GM12878 (cell line): ENCODE results near the gene PEX16. TPM values are rescaled to one million over a fixed set of nuclear protein-coding genes. Genes with fewer than 3 reads are reported as not detected.

ENCODE experiments used
- ATAC-seq: fragments of 200-7000 bp; cut with Tn5 transposase; 3 replicates; pipeline ENCODE4 v1.9.1; 2020; ENCODE audit warnings: mild to moderate bottlenecking, moderate library complexity
- BruUV-seq: library from RNA; stranded (reverse); fragments of 400-500 nt; replicated peaks from 2 replicates; lab custom pipeline; 2021; lab: Mats Ljungman, UMichigan
- CTCF ChIA-PET: fragments of 300-600 bp; sonication (Branson Sonifier 250); formaldehyde crosslinking; extraction: SDS; loops from one replicate; lab custom pipeline; 2021; ENCODE audit warnings: inconsistent platforms; lab: Yijun Ruan, JAX
- POLR2A ChIA-PET: fragments of 350-600 bp; formaldehyde crosslinking; extraction: SDS; loops from one replicate; lab custom pipeline; 2021; ENCODE audit warnings: inconsistent platforms; lab: Charles Lee
- RAD21 ChIA-PET: fragments of 300-600 bp; sonication (Branson Sonifier 250); formaldehyde crosslinking; loops from one replicate; lab custom pipeline; 2023; ENCODE audit warnings: antibody characterized with exemption; ENCODE audit not compliant: unreplicated experiment; lab: Charles Lee
- SMC1A ChIA-PET: fragments of 300-600 bp; sonication (Branson Sonifier 250); formaldehyde crosslinking; loops from one replicate; lab custom pipeline; 2023; ENCODE audit not compliant: unreplicated experiment, uncharacterized antibody; lab: Charles Lee
- DNase-seq: peaks from one replicate; pipeline ENCODE4 v3.0.0-alpha.2; 2011; ENCODE audit warnings: low read depth, low spot score
- FAIRE-seq: peaks from 3 replicates; lab custom pipeline; 2011; peaks lifted over from hg19 to GRCh38; lab: Jason Lieb, UNC
- H2AFZ ChIP-seq: 2 replicates; pipeline ENCODE4 v1.6.0; 2011; ENCODE audit warnings: low read depth, low read length, control low read depth; ENCODE audit not compliant: control insufficient read depth
- H3K27ac ChIP-seq: 2 replicates; pipeline ENCODE4 v1.5.1; 2011; ENCODE audit warnings: control low read depth; ENCODE audit not compliant: control insufficient read depth, insufficient read depth
- H3K27me3 ChIP-seq, 2 experiments: replicated peaks in 1 of 2; 2 replicates each; pipeline versions ENCODE4 v1.6.0 to v1.6.1; 2011; ENCODE audit warnings: low read length in 1 of 2; ENCODE audit not compliant: control insufficient read depth in 2 of 2, insufficient read depth in 2 of 2
- H3K36me3 ChIP-seq, 2 experiments: 2 replicates each; pipeline ENCODE4 v1.5.1; 2011; ENCODE audit warnings: low read length in 1 of 2; ENCODE audit not compliant: control insufficient read depth in 2 of 2, insufficient read depth in 2 of 2
- H3K4me1 ChIP-seq: 2 replicates; pipeline ENCODE4 v1.6.1; 2011; ENCODE audit warnings: mild to moderate bottlenecking, low read length, moderate library complexity, mixed read lengths; ENCODE audit not compliant: control insufficient read depth, insufficient read depth
- H3K4me2 ChIP-seq: 2 replicates; pipeline ENCODE4 v1.6.0; 2011; ENCODE audit warnings: control low read depth; ENCODE audit not compliant: control insufficient read depth, insufficient read depth
- H3K4me3 ChIP-seq: fragments of 200-600 bp; sonication (generic); 2 replicates; pipeline ENCODE4 v1.5.1; 2016
- H3K79me2 ChIP-seq: 2 replicates; pipeline ENCODE4 v1.6.0; 2011; ENCODE audit warnings: low read length; ENCODE audit not compliant: control insufficient read depth, insufficient read depth
- H3K9ac ChIP-seq: 2 replicates; pipeline ENCODE4 v1.8.0; 2011; ENCODE audit warnings: low read length, control low read depth, mixed read lengths; ENCODE audit not compliant: control insufficient read depth, insufficient read depth
- H3K9me3 ChIP-seq: replicated peaks from 3 replicates; pipeline ENCODE4 v1.5.1; 2011; ENCODE audit warnings: mild to moderate bottlenecking, low read length; ENCODE audit not compliant: control insufficient read depth, insufficient read depth
- H4K20me1 ChIP-seq: 2 replicates; pipeline ENCODE4 v1.6.0; 2011; ENCODE audit not compliant: control insufficient read depth, insufficient read depth
- POLR2A ChIP-seq: IDR thresholded peaks from 2 replicates; pipeline ENCODE4 v1.6.1; 2011; ENCODE audit warnings: low read depth, mild to moderate bottlenecking, low read length
- SUPT20H ChIP-seq: IDR thresholded peaks from 2 replicates; pipeline ENCODE4 v1.6.1; 2011; ENCODE audit warnings: low read depth, mild to moderate bottlenecking, low read length, moderate library complexity, borderline replicate concordance; ENCODE audit not compliant: control insufficient read depth
- WGBS: methylation state at CpG from one replicate; pipeline ENCODE4 v1.1.6; 2016; ENCODE audit warnings: low lambda C conversion rate; ENCODE audit not compliant: insufficient replicate concordance, insufficient coverage; ENCODE audit errors: missing lambda C conversion rate; 5-methylcytosine and 5-hydroxymethylcytosine counted together
- in situ Hi-C: fragments of 300-500 bp; cut with MboI; formaldehyde crosslinking; loops from 9 replicates; pipeline ENCODE4 v1.14.3; 2018; ENCODE audit warnings: mixed read lengths
- intact Hi-C: fragments of 100-400 bp; cut with micrococcal nuclease; formaldehyde crosslinking; loops from one replicate; pipeline ENCODE4 v1.14.2; 2022; ENCODE audit not compliant: unreplicated experiment
- polyA plus RNA-seq, 11 experiments: library from polyadenylated mRNA; depleted of rRNA in 4 of 11; unstranded in 6 of 11; stranded (reverse) in 5 of 11; fragments of >200 nt; fragmentation: Nextera tagmentation in 4 of 11; fragmentation: Illumina TruSeq in 1 of 11; extraction: Ambion mirVana in 4 of 11; extraction: Trizol in 1 of 11; gene quantifications; 1 replicate in 1 of 11; 2 replicates in 10 of 11; pipeline versions ENCODE4 v1.2.1 to v1.2.3, GENCODE V29; 2011 to 2016; ENCODE audit warnings: inconsistent platforms in 2 of 11, missing spikeins in 2 of 11, low read depth in 1 of 11
- total RNA-seq, 4 experiments: library from RNA; depleted of rRNA in 3 of 4; stranded (reverse); fragments of >200 nt in 3 of 4; fragmentation: Illumina TruSeq in 1 of 4; extraction: Trizol in 1 of 4; gene quantifications; 2 replicates each; pipeline versions ENCODE4 v1.2.1 to v1.2.3, GENCODE V29; 2013 to 2021
- TF ChIP-seq, protein P1 (sequence below): fragments of 450-650 bp; formaldehyde crosslinking; IDR thresholded peaks from 2 replicates; pipeline ENCODE4 v1.4.0; 2022; ENCODE audit warnings: mild to moderate bottlenecking, moderate library complexity

The PEX16 gene
- total and polyA plus RNA-seq, 10 of the 15 experiments (the other 5 are each of a cell fraction or from before 2014, with no cell fraction given), result 1.4 to 53.5 (median 27.6) TPM

GRCh38 chr11:45913942-45914635 is 3.6 kb downstream of the PEX16 start:
- intact Hi-C loops, result no loop called here
- Histone ChIP-seq H2AFZ (no peak overlapping the region), H3K4me3 (no peak overlapping the region), H3K9me3 (no peaks in the 10 kb centered on the region), H3K4me2 (no peak overlapping the region), H3K79me2 (peaks cover 16% of the 10 kb centered on the region), H3K27me3 (no peaks in the 10 kb centered on the region), H3K4me1 (peaks cover 14% of the 10 kb centered on the region), H4K20me1 (no peaks in the 10 kb centered on the region), H3K9ac (no peak overlapping the region), H3K27ac (no peak overlapping the region), H3K36me3 (peaks cover 15 to 17% of the 10 kb centered on the region in 2 experiments)
- BruUV-seq, result no TSS peak
- ChIA-PET SMC1A (no interaction called here), POLR2A (interaction anchor here (1.0 kb wide), 1 partner anchor 21 kb away, joined by 7 read pairs; no protein-coding TSS in a partner anchor), RAD21 (no interaction called here), CTCF (no interaction called here)
- FAIRE-seq, result no peak
- 86% methylated on average over 20 of the region's 22 CpGs for WGBS
- in situ Hi-C loops, result no loop called here
- TF ChIP-seq SUPT20H (no peak), POLR2A (peak; percentile 34; the same call in 1 of the 2 replicates)
- TF ChIP-seq, protein P1, sequence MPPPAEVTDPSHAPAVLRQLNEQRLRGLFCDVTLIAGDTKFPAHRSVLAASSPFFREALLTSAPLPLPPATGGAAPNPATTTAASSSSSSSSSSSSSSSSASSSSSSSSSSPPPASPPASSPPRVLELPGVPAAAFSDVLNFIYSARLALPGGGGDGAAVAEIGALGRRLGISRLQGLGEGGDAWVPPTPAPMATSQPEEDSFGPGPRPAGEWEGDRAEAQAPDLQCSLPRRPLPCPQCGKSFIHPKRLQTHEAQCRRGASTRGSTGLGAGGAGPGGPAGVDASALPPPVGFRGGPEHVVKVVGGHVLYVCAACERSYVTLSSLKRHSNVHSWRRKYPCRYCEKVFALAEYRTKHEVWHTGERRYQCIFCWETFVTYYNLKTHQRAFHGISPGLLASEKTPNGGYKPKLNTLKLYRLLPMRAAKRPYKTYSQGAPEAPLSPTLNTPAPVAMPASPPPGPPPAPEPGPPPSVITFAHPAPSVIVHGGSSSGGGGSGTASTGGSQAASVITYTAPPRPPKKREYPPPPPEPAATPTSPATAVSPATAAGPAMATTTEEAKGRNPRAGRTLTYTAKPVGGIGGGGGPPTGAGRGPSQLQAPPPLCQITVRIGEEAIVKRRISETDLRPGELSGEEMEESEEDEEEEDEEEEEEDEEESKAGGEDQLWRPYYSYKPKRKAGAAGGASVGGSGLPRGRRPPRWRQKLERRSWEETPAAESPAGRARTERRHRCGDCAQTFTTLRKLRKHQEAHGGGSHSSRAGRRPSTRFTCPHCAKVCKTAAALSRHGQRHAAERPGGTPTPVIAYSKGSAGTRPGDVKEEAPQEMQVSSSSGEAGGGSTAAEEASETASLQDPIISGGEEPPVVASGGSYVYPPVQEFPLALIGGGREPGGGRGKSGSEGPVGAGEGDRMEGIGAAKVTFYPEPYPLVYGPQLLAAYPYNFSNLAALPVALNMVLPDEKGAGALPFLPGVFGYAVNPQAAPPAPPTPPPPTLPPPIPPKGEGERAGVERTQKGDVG (CRISPR knock-in tag), result no peak
- no peak for ATAC-seq
- no peak for DNase-seq
